ENCODE measurements around the gene CYFIP2. TPM values are rescaled to one million over a fixed set of nuclear protein-coding genes. Genes with fewer than 3 reads are reported as not detected.
"Not testable (repeated sequence)": the region's sequence is repeated elsewhere in the genome, so short reads cannot be mapped to it uniquely, and the experiment has no call there.

The CYFIP2 gene
- 124 TPM for polyA plus RNA-seq (ENCODE audit: insufficient read length)
- long read RNA-seq, donor 1, full-length matches to known transcripts: 4 of 12 reads
- long read RNA-seq, donor 1, partial matches to known transcripts: 8 of 12 reads
- long read RNA-seq, donor 1, other reads (novel, unspliced or antisense): 0 of 12 reads
- long read RNA-seq, donor 2, full-length matches to known transcripts: 10 of 18 reads
- long read RNA-seq, donor 2, partial matches to known transcripts: 8 of 18 reads
- long read RNA-seq, donor 2, other reads (novel, unspliced or antisense): 0 of 18 reads
- long read RNA-seq, donor 3, partial matches to known transcripts: 0 of 3 reads
- long read RNA-seq, donor 3, other reads (novel, unspliced or antisense): 0 of 3 reads
- long read RNA-seq, donor 4, partial matches to known transcripts: 0 of 1 reads
- long read RNA-seq, donor 4, other reads (novel, unspliced or antisense): 0 of 1 reads
- long read RNA-seq, donor 5, full-length matches to known transcripts: 4 of 4 reads
- long read RNA-seq, donor 5, partial matches to known transcripts: 0 of 4 reads
- long read RNA-seq, donor 5, other reads (novel, unspliced or antisense): 0 of 4 reads
- long read RNA-seq, donor 6, partial matches to known transcripts: 0 of 1 reads
- long read RNA-seq, donor 6, other reads (novel, unspliced or antisense): 0 of 1 reads
- long read RNA-seq, donor 7, full-length matches to known transcripts: 13 of 59 reads
- long read RNA-seq, donor 7, partial matches to known transcripts: 46 of 59 reads
- long read RNA-seq, donor 7, other reads (novel, unspliced or antisense): 0 of 59 reads
- long read RNA-seq, donor 8, full-length matches to known transcripts: 6 of 6 reads
- long read RNA-seq, donor 8, partial matches to known transcripts: 0 of 6 reads
- long read RNA-seq, donor 8, other reads (novel, unspliced or antisense): 0 of 6 reads

DNA sequence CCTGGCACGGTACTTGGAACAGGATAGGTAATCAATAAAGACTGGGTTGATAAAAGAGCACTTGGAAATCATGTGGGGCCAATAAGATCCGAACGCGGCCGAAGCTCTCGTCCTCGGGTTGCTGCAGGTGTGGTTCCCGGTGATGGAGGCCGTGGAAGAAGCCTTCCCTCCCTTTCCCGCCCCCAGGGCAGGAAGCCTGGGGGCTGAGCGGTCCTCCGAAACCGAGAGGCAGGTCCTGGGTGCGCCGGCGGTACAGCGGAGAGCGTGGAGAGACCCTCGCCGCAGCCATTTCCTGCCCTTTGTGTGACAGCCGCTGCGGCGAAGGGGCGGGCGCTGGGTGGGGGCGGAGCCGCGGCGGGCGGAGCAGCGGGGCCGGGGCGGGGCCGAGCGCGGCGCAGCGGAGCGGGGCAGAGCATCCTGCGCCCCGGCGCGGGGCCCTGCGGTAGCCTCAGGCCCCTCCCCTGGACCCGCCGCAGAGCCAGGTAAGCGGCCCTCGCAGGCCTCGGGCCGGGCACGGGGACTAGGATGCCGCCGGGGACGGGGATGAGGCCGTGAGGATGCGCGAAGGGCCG, at the start of gene CYFIP2:
CYFIP2 (plus strand) TSS at position 410 of the 572 bp plus-strand sequence. CDS start 19,239 bp downstream, outside the sequence.
- DNase-seq: peak; percentile 65

GRCh38 chr5:157216391-157217142, 49.4 kb upstream of the CYFIP2 start:
- DNase-seq: no peak

- no peak for DNase-seq
These were observed 48.5 kb upstream of the CYFIP2 start for GRCh38 chr5:157217289-157218024.

- DNase-seq: no peak
These were observed 46.2 kb upstream of the CYFIP2 start for GRCh38 chr5:157219491-157220271.

DNA sequence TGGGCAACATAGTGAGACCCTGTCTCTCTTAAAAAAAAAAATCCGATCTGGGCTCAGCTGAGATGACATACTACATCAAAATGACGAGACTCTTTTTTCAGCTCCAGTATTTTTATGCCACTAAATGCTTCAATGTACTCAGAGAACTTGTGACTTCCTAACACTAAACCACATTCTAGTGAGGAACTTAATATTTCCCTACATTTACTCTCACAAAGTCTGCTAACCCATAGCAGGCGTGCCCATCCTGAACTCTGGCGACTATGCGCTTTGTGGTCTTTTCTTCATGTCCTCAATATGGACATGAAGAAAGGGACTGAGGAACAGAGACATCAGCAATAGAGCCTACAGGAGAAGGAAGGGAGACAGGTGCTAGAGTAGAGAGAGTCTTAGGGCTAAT, 44.0 kb upstream of the CYFIP2 start:
- no peak for DNase-seq

GRCh38 chr5:157222506-157223230, 43.3 kb upstream of the CYFIP2 start:
- no peak for DNase-seq

DNA sequence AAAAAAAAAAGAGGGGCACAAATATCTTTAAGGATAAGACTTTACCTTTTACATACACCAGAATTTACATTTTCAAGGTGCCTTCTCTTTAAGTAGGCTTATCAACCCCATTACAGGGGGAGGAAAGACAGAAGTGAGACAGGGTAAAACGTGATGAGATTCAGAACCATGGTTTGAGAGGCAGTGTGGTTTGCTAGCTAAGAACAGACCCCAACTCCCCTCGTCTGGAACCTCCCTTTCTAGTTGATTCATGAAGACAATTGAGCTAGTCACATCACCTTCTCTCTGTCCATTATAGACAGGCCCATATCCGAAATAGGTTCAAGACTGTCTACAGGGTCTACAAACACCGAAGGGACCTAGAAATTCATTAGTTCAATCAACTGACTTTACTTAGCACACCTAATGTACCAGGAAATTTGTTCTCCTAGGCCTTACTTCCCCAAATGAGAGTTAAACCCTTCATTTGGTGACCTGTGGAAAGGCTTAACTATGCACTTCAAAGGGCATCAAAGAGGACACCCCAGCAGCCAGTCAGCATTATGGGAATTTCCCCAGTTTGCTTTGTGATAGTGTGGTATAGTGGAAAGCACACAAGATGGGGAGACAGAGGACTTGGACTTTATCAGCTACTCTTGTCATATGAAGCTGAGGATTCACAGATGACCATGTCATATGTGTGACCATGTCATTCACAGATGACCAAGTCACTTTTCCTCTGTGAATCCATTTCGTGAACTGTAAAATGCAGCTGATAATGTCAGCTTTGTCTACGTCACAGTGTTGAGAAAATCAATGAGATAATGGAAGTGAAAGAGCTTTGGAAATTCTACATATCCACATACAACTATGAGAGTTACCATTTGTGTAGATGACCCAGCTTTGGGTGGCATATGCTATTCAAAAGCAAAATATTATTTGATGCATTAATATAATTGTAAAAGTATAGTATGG, 40.2 kb upstream of the CYFIP2 start:
- DNase-seq: no peak

- no peak for DNase-seq
These were observed 35.3 kb upstream of the CYFIP2 start for GRCh38 chr5:157230610-157231009.

GRCh38 chr5:157232706-157233105, 33.2 kb upstream of the CYFIP2 start:
- DNase-seq: no peak

DNA sequence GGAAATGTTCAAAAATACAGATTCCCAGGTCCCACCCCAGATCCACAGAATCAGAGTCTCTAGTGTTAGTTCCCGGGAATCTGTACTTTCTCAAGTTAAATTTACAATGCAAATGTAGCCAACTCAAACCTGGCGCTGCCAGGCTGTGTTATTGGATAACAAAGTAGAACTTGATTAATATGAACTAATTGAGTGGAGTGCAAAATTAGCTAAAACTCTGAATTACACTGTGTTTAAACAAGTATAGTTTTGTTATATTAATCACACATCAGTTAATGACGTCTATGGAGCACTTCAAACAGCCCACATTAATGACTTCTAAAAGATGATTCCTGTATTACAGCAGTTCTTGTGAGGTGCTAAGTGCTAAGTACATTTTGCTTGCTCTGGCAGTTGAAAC, 32.4 kb upstream of the CYFIP2 start:
- DNase-seq: no peak

- DNase-seq: no peak
These were observed 29.5 kb upstream of the CYFIP2 start for GRCh38 chr5:157236423-157236822.

GRCh38 chr5:157241483-157241882, 24.4 kb upstream of the CYFIP2 start:
- DNase-seq: no peak

- DNase-seq: not testable (repeated sequence)
These were observed 21.2 kb upstream of the CYFIP2 start for GRCh38 chr5:157244704-157245103.

- no peak for DNase-seq
These were observed 20.4 kb upstream of the CYFIP2 start for GRCh38 chr5:157245476-157245875.

DNA sequence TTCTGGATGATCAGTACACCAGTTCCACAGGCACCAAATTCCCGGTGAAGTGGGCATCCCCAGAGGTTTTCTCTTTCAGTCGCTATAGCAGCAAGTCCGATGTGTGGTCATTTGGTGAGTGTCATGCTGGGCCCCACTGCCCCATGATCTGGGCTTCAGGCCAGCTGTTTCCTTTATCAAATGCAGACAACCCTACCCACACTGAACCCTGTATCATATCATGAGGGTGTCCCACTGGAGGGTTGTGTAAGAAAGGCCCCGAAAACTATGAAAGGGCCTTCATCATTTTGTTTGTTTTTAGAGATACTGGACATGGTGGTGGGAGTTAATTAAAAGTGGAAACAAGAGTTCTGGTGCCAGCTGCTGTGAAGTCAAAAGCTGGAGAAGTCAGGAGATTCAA, 20.0 kb upstream of the CYFIP2 start:
- DNase-seq: no peak

GRCh38 chr5:157247267-157247666, 18.7 kb upstream of the CYFIP2 start:
- no peak for DNase-seq

- DNase-seq: no peak
These were observed 17.0 kb upstream of the CYFIP2 start for GRCh38 chr5:157248821-157249470.

All from left kidney (tissue), 8 donors.